ENCODE data around the gene ITIH1.

ITIH1 gene

DNA sequence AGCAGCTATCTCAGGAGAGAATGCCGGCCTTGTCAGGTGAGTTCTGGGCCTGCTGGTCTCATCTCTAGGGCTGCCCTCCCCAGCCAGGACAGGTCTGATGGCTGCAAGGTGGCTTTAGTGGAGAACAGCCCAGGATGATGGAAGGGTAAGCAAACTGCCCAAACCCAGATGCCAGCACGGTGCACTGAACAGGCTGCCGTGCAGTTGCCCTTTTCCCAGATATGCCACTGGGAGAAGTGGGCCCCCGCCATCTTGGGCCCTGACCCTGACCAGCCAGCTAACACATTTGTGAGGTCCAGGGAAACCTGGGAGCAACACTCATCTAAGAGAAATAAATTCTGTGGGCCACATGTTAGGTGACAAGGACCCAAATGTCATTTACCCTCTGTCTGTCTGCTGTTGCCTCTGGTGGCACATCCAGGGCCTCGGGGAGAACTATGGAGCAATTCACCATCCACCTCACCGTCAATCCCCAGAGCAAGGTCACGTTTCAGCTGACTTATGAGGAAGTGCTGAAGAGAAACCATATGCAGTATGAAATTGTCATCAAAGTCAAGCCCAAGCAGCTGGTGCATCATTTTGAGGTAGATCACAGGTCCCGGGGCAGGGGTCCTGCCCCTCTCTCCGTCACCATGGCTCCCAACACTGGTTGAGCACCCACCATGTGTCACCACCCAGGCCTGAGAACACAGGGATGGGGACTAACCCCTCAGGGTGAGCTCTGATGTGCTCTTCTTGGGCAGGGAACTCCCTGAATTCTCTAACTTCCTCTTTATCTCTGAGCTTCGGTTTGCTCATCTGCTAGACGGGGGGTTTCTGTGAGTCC, 1.8 kb downstream of the ITIH1 start:
- Histone ChIP-seq H3K36me3 (replicated peaks) (no peaks in the 10 kb centered on the region), H3K4me3 (no peak overlapping the region), H3K9me3 (no peaks in the 10 kb centered on the region), H3K4me1 (no peaks in the 10 kb centered on the region), H3K27me3 (ENCODE audit: low read depth) (peaks cover 12% of the 10 kb centered on the region; the same call in 1 of the 2 replicates)
- in situ Hi-C loops (cut with MboI; ENCODE audit: low sequenced_read_pairs): no loop called here
- DNase-seq (ENCODE audit: low spot score in 2 of 2): no peak

DNA sequence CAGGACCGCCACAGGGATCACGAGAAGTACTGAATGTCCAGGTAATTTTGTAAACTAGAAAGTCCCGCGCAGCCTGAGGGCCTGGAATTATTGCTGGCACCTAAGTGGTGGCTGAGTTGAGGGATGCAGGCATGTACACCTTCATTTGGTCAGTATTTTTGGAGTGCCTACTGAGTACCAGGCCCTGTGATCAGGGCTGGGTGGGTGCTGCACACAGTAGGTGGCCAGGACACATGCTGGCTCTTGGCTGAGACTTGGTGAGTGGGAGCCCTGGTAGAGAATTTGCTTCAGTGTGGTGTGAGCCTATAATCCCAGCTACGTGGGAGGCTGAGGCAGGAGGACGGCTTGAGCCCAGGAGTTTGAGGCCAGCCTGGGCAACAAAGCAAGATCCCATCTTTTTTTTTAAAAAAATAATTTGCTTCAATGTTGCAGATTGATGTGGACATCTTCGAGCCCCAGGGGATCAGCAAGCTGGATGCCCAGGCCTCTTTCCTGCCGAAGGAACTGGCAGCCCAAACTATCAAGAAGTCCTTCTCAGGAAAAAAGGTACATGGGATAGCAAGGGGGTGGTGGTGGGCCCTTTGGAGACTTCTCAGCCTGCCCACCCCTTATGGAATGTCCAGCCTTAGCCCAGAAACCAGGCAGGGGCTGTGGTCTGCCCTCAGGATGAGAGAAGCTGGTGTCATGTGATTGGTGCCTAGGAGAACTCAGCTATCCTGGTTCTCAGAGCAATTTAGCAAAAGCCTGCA, 2.6 kb downstream of the ITIH1 start:
- no peaks in the 10 kb centered on the region for H3K36me3 ChIP-seq (replicated peaks)
- in situ Hi-C loops (cut with MboI; ENCODE audit: low sequenced_read_pairs): no loop called here
- H3K9me3 ChIP-seq: no peaks in the 10 kb centered on the region
- H3K27me3 ChIP-seq (ENCODE audit: low read depth): peaks cover 12% of the 10 kb centered on the region; the same call in 1 of the 2 replicates
- no peaks in the 10 kb centered on the region for H3K4me1 ChIP-seq
- peak in 1 of 2 experiments; percentile 1 for DNase-seq (ENCODE audit: low spot score in 2 of 2)
- H3K4me3 ChIP-seq: no peak overlapping the region

DNA sequence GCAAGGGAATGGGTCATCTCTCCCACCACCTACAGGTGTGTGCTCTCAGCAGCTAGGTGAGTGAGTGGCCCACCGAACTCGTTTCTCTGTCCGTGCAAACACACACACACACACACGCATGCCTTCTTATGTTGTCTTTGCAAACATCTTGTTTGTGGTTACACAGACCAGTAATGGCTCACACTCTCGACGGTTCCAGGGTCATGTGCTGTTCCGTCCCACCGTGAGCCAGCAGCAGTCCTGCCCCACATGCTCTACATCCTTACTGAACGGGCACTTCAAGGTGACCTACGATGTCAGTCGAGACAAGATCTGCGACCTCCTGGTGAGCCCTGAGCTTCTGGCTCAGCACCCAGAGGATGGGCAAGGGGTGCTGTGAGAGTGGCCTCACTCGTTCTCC, 4.3 kb downstream of the ITIH1 start:
- H3K9me3 ChIP-seq: no peaks in the 10 kb centered on the region
- in situ Hi-C loops (cut with MboI; ENCODE audit: low sequenced_read_pairs): no loop called here
- H3K36me3 ChIP-seq (replicated peaks): no peaks in the 10 kb centered on the region
- H3K4me3 ChIP-seq: no peak overlapping the region
- peaks cover 12% of the 10 kb centered on the region; the same call in 1 of the 2 replicates for H3K27me3 ChIP-seq (ENCODE audit: low read depth)
- peak in 1 of 2 experiments; percentile 5 for DNase-seq (ENCODE audit: low spot score in 2 of 2)
- no peaks in the 10 kb centered on the region for H3K4me1 ChIP-seq

DNA sequence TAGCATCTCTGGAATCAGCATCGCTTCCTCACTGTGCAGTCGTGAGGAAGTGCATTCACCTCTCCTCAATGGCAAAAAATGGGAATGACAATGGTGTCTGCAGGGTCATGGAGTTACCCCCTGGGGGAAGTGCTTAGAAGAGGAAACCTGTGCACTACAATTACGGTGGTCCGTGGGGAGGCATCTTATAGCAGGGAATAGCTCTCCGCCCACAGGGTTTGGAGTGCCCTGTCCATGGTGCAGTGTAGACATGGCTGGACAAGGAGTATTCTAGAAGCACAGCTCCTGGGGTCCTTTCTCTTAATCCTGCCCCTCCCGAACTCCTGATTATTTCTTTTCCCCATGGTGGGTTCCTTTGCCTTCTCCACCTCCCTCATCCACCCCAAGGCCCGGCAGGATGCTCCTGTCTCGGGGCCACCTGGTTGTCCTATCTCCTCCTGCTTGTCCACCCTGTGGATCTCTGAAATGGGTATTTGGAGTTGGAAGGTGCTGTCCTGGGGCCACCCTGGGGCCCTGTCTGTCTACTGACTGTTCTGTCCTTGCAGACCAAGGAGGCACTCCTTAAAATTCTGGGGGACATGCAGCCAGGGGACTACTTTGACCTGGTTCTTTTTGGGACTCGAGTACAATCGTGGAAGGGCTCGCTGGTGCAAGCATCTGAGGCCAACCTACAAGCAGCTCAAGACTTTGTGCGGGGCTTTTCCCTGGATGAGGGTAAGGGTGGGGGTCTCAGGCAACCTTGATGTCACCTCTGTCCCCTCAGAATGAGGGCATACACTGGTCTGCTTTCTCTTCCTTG, 5.2 kb downstream of the ITIH1 start:
- Histone ChIP-seq H3K9me3 (no peaks in the 10 kb centered on the region), H3K4me1 (no peaks in the 10 kb centered on the region), H3K36me3 (replicated peaks) (no peaks in the 10 kb centered on the region), H3K27me3 (ENCODE audit: low read depth) (peaks cover 12% of the 10 kb centered on the region; the same call in 1 of the 2 replicates), H3K4me3 (no peak overlapping the region)
- in situ Hi-C loops (cut with MboI; ENCODE audit: low sequenced_read_pairs): no loop called here
- peak in 1 of 2 experiments; percentile 5 for DNase-seq (ENCODE audit: low spot score in 2 of 2)

DNA sequence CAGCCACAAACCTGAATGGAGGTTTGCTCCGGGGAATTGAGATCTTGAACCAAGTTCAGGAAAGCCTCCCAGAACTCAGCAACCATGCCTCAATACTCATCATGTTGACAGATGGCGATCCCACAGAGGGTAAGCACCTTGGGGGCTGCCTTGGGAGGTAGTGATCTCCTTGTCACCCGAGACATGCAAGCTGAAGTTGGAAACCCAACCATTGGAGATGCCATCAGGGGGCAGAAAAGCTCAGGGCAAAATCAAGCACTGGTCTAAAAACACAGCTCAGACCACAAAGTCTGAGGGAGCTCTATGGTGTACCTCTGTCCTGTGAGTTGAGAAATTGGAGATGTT, 5.8 kb downstream of the ITIH1 start:
- peak in 1 of 2 experiments; percentile 1 for DNase-seq (ENCODE audit: low spot score in 2 of 2)

DNA sequence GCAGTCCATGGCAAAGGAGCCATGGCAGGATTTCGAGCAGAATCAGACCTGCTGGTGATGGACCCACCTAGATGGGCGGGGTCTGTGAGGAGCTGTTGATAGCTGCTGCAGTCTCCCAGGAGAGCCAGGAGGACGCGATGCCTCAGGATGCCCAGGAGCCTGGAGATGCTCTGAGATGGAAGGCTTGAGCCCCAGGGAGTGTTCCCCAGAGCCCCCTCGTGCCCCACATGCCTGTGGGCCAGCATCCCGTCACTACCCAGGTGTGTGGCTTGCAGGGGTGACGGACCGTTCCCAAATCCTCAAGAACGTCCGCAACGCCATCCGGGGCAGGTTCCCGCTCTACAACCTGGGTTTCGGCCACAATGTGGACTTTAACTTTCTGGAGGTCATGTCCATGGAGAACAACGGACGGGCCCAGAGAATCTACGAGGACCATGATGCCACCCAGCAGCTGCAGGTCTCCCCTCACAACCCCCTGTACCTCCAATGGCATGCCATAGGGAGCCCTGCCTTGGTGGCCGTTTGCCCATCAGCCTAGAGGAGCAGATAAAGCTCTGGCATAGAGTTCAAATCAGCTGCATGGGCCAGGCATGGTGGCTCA, 6.7 kb downstream of the ITIH1 start:
- DNase-seq (ENCODE audit: low spot score in 2 of 2): no peak
- in situ Hi-C loops (cut with MboI; ENCODE audit: low sequenced_read_pairs): no loop called here
- H3K4me3 ChIP-seq: no peak overlapping the region
- H3K4me1 ChIP-seq: no peaks in the 10 kb centered on the region
- H3K27me3 ChIP-seq (ENCODE audit: low read depth): peaks cover 12% of the 10 kb centered on the region; the same call in 1 of the 2 replicates
- H3K9me3 ChIP-seq: no peaks in the 10 kb centered on the region
- H3K36me3 ChIP-seq (replicated peaks): no peaks in the 10 kb centered on the region

More for the DNA sequence above, 5.8 kb downstream of the ITIH1 start:
- H3K4me3 ChIP-seq: no peak overlapping the region
- peaks cover 12% of the 10 kb centered on the region; the same call in 1 of the 2 replicates for H3K27me3 ChIP-seq (ENCODE audit: low read depth)
- H3K4me1 ChIP-seq: no peaks in the 10 kb centered on the region
- H3K36me3 ChIP-seq (replicated peaks): no peaks in the 10 kb centered on the region
- in situ Hi-C loops (cut with MboI; ENCODE audit: low sequenced_read_pairs): no loop called here
- H3K9me3 ChIP-seq: no peaks in the 10 kb centered on the region

DNA sequence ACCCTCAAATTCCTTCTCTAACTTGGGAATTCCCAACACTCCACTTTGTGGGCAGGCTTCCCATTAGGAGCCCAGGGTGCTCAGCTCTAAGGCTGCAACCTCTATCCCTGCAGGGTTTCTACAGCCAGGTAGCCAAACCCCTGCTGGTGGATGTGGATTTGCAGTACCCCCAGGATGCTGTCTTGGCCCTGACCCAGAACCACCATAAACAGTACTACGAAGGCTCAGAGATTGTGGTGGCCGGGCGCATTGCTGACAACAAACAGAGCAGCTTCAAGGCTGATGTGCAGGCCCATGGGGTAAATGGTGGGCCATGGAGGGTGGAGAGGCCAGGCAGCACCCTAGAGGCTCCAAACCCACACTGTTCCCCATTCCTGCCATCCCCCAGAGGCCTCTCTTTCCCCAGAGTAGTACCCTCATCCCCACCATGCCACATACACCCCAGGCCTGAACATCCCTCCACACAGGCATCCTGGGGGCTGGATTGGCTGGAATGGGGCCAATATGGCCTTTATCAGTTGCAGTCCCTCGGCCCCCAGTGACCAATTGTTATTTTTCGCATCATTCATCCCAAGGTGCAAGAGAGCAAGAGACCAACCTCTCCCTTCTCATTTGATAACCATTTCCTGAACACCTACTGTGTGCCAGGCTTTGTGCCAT, 7.7 kb downstream of the ITIH1 start:
- Histone ChIP-seq H3K9me3 (no peaks in the 10 kb centered on the region), H3K36me3 (replicated peaks) (no peaks in the 10 kb centered on the region), H3K4me3 (no peak overlapping the region), H3K4me1 (no peaks in the 10 kb centered on the region), H3K27me3 (ENCODE audit: low read depth) (peaks cover 12% of the 10 kb centered on the region; the same call in 1 of the 2 replicates)
- in situ Hi-C loops (cut with MboI; ENCODE audit: low sequenced_read_pairs): no loop called here
- DNase-seq (ENCODE audit: low spot score in 2 of 2): no peak

DNA sequence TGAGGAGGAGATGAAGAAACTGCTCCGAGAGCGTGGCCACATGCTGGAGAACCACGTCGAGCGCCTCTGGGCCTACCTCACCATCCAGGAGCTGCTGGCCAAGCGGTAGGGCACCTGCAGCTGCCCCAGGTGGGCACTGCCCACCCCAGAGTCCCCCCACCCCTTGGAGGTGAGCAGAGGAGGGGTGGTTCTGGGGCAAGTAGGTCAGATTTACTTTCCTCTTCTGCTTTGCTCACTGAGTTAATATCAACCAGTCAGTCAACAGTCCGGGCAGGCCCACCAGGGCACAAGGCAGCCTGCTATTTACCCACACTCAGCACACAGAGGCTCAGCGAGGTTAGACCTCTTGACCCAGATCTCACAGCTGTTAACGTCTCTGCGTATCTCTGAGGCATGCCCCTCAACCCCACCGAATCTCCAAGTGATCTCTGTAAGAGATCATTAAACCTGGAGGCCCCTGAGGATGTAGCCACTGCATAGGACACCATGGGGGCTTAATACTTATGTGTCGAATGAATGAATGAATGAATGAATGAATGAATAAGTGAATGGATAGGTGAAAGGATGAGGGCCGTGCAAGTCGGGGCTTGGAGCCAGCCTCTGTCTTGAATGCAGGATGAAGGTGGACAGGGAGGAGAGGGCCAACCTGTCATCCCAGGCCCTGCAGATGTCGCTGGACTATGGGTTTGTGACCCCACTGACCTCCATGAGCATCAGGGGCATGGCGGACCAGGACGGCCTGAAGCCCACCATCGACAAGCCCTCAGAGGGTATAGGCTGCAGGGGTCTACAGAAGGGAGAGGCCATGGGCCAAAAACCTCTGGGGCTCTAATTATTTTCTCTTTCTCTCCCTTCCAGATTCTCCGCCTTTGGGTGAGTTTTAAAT, 9.2 kb downstream of the ITIH1 start:
- in situ Hi-C loops (cut with MboI; ENCODE audit: low sequenced_read_pairs): no loop called here
- Histone ChIP-seq H3K4me1 (no peaks in the 10 kb centered on the region), H3K9me3 (no peaks in the 10 kb centered on the region), H3K27me3 (ENCODE audit: low read depth) (peaks cover 9% of the 10 kb centered on the region; the same call in 1 of the 2 replicates), H3K36me3 (replicated peaks) (no peaks in the 10 kb centered on the region), H3K4me3 (no peak overlapping the region)
- no peak for DNase-seq (ENCODE audit: low spot score in 2 of 2)

DNA sequence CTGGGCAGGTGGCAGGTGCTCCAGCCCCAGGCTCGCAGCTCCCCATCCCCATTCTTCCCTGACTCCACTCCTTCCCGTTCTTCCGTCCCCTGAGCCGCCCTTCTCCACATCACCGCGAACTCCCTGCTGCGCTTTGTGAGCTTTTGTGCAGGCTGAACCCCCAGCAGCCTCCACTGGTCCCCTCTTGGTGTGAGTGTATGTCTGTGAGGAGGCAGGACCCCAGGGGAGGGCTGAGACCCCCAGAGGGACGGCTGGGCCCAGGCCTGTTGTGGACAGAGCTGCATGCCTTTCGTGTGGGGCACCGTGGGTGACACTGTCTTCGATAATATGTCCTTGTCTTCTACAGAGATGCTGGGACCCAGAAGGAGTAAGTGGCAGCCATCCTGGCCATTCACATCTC, 9.8 kb downstream of the ITIH1 start:
- Histone ChIP-seq H3K4me1 (no peaks in the 10 kb centered on the region), H3K36me3 (replicated peaks) (no peaks in the 10 kb centered on the region), H3K4me3 (no peak overlapping the region), H3K9me3 (no peaks in the 10 kb centered on the region), H3K27me3 (ENCODE audit: low read depth) (peaks cover 7% of the 10 kb centered on the region; the same call in 1 of the 2 replicates)
- DNase-seq (ENCODE audit: low spot score in 2 of 2): no peak
- in situ Hi-C loops (cut with MboI; ENCODE audit: low sequenced_read_pairs): no loop called here

DNA sequence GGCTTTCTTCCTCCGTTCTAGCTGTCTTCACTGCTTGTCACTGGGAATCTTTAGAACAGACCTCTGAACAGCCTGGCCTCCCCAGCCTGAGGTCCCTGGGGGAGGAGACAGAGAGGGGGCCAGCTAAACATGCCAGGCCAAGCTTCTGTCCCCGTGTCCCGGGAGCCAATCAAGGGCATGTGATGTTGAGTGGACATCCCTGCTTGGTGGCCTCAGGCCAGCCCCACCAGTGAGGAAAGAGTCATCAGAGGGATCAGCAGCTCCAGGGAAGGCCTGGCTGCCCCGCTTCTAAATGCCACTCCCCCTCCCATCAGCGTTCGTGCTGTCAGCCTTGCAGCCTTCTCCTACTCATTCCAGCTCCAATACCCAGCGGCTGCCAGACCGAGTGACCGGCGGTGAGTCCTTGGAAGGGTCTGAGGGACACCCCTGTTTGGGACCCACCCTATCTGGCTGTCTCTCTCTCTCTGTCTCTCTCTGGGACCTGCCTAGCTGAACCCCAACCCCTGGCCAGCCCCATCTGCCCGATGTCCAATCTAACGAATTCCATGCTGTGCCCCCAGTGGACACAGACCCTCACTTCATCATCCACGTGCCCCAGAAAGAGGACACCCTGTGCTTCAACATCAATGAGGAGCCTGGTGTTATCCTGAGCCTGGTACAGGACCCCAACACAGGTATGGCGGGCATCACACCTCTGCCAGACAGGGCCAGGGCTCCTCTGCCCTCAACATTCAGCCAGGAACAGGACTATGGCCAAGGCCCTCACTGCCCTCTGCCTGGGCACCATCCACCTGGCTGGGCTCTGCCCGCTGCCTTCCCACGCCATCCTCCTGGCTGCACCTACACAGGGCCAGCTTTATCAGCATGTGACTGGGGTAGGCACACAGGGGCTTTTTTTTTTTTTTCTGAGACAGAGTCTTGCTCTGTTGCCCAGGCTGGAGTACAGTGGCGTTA, 10.6 kb downstream of the ITIH1 start:
- Histone ChIP-seq H3K4me1 (no peaks in the 10 kb centered on the region), H3K27me3 (ENCODE audit: low read depth) (peaks cover 3% of the 10 kb centered on the region; the same call in 1 of the 2 replicates), H3K36me3 (replicated peaks) (no peaks in the 10 kb centered on the region), H3K4me3 (no peak overlapping the region), H3K9me3 (no peaks in the 10 kb centered on the region)
- in situ Hi-C loops (cut with MboI; ENCODE audit: low sequenced_read_pairs): no loop called here
- no peak for DNase-seq (ENCODE audit: low spot score in 2 of 2)

DNA sequence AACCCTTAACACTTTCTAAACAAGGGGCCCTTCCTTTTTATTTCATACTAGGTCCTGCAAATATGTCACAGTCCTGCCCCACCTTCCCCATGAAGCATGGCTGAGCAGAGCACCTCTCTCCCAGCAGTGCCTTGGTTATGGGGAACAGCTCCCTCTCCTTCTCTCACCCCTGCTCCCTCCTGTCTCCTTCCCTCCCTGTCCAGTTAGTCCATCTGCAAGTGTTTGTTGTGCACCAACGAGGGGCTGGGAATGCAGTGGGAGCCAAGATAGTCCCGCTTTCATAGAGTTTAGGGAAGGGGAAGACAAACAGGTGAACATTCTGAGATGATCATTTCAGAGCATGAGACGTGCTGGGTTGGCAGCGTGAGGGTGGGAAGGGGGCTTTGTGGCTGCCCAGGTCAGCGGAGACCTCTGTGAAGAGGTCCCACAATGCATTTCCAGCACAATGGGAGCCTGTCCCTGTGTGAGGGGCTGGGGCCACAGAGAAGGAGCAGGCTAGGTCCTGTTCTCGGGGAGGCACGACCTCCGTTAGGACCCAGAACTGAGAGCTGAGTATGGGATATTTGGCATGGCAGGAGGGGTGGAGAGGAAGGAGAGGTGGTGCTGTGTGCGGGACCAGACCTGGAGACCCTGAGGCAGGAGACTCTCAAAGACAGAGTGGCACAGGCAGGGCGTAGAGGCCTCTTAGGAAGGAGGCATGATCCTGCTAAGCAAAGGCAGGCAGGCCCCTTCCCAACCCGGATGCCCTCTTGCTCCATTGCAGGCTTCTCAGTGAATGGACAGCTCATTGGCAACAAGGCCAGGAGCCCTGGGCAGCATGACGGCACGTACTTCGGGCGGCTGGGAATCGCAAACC, 11.7 kb downstream of the ITIH1 start:
- in situ Hi-C loops (cut with MboI; ENCODE audit: low sequenced_read_pairs): no loop called here
- no peaks in the 10 kb centered on the region for H3K36me3 ChIP-seq (replicated peaks)

More for the DNA sequence above, 11.7 kb downstream of the ITIH1 start:
- Histone ChIP-seq H3K4me3 (no peak overlapping the region), H3K4me1 (no peaks in the 10 kb centered on the region), H3K27me3 (ENCODE audit: low read depth) (no peaks in the 10 kb centered on the region), H3K9me3 (no peaks in the 10 kb centered on the region)
- DNase-seq (ENCODE audit: low spot score in 2 of 2): no peak
